ENCODE data around the gene TEX14.
A peak's percentile ranks its signal among the peaks of the same experiment; 100 is the strongest.

TEX14 gene

GRCh38 chr17:58516644-58517377, 175.0 kb downstream of the TEX14 start:
- no peak for DNase-seq

DNA sequence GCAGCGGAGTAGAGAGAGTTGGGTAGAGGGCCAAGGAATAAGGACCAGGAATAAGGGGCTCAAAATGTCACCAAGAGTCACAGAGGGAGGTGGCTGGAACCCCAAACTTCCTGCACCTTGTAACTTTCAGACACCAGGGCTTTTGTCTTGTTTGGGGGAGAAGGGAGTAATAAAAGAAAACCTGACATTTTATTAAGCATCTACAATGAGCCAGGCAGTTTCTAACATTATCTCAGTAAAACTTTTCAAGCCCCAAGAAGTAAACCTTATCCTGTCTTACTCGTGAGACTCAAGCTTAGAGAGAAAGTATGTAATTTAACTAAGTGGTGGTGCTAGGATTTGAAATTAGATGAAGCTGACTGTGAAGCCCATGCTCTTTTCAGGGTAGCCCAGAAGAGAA, 176.6 kb downstream of the TEX14 start:
- no peak for DNase-seq

DNA sequence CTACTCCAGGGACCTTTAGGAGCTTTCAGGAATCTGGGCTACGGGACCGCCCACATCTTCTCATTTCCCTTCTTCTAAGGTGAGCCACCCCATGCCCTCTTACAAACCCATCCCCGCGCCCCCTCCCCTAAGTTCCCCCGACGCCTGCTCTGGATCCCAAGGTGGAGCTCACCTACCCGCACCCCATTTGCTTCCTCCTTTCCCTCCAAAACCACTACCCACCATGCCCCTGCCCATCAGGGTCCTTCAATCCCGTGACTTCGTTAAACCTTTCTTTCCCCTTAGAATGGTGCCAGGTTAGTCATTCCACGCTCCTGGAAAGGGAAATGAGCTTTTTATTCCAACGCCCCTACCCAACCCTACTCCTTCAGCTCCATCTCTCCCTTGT, 177.1 kb downstream of the TEX14 start:
- no peak for DNase-seq

- peak; percentile 69 for DNase-seq
These were observed 177.7 kb downstream of the TEX14 start, which contains the start of gene MTMR4 for GRCh38 chr17:58513965-58514769. TSS of gene MTMR4 (minus strand) at chr17:58514638. CDS start at chr17:58514407, 231 bp downstream.

- DNase-seq: no peak
These were observed 178.4 kb downstream of the TEX14 start for GRCh38 chr17:58513267-58513964.

DNA sequence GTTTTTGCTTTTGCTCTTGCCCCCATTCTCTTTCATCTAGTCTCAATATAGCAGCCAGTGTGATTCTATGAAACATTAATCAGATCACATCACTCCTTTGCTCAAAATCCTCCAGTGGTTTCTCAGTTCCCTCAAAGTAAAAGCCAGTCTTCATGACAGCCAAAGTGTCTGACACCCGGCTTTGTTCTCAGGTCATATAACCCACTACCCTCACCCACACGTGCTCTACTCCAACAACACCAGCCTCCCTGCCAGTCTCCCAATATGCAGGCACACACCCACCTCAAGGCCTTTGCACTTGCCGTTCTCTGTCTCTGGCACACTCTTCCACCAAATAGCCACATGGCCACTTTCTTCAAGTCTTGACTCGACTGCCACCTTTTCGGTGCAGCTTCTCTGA, 181.8 kb downstream of the TEX14 start:
- no peak for DNase-seq

GRCh38 chr17:58508341-58509067, 183.3 kb downstream of the TEX14 start:
- no peak for DNase-seq

GRCh38 chr17:58507123-58507634, 184.7 kb downstream of the TEX14 start:
- DNase-seq: no peak

Data from NCI-H2107 (cell line).